NCI-H2227 treated with DMSO at 0.1 percent for 48 hours (cell line): ENCODE measurements around the gene CERS6.
"Not testable (repeated sequence)": the region's sequence is repeated elsewhere in the genome, so short reads cannot be mapped to it uniquely, and the experiment has no call there.

ENCODE experiments used
- DNase-seq: peaks from one replicate; lab custom pipeline; 2025; lab: John Stamatoyannopoulos, UW

The CERS6 gene

DNA sequence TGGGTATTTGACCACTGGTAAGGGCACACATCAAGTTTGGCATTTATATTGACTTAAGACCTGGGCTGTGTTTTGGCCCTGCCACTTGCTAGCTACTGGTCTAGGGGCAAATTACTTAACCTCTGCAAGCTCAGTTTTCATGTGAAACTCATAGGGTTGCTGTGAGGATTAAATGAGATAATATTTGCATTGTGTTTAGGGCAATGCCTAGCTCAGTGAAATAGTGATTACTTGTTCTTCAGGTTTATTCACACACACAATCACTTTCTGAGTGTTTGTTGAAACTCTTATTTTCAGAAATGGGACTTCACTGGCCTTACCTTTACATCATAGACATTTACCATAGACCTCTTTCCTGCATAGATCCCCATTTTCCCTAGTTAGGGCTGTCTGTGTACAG, 12.3 kb downstream of the CERS6 start:
- DNase-seq: no peak

DNA sequence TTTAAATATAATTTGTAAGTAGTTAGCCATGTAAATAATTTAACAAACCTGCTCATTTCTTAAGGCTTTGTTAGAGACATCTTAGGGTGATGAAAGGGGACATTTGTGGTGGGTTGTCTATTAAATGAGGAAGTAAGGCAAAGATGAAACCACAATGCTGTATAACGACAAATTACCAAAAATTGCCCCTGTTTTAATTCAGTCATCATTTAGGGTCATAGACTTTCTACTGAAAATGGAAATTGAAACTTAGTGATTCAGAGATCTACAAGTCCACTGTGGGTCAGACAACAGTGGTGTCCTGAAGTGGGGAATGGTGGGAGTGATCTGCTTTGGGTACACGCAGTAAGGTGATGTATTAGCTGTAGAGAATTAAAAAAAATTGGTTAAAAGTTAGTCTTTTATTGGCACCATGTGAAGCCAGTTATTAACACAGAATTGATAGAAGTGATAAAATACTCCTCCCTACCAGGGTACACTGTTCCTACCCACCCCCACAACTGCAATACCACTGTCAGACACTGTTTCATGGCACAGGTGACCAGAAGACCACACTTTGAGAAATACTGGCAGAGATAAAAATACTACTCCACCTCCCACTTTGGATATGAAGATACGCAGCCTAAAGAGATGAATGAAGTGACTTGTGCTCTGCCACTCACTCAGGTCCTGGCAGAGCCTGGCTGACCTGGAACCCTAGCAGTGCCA, 13.4 kb downstream of the CERS6 start:
- DNase-seq: no peak

DNA sequence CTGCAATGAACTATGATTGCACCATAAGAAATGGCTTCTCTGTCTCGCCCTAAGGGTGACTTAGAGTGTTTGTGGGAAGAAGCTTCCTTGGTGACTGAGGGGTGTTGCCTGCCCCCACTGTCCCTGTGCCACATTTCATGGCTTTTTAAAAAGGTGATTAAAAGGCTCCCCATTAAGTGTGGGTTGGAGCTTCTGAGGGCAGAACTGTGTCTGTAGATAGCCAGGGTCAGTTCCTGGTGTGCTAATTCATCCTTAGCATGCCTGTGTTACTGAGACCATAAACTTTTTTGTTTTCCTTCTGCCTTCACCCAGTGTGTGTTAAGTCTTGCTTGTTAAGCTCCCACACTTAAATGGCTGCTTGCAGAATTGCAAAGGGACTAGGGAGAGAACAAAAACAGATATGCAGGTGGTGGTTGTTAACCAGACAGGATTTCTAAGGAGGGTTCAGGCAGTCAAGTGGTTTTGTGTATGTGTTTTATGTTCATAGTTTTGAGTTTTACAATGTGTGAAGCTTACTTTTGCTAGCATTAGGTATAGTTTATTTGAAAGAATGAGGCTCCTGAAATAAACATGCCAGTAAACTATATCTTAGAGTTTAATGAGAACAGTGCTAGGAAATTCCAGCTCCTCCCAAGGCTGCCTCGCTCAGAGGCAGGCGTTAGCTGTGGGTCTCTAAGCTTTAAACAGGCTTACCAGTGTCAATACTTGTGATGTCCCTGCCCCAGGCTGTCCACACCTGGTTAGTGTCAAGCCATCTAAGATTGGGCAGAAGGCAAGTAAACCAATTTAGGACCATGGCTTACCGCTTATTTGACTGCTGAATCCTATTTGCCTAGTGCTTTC, 14.5 kb downstream of the CERS6 start:
- DNase-seq: peak; percentile 26

DNA sequence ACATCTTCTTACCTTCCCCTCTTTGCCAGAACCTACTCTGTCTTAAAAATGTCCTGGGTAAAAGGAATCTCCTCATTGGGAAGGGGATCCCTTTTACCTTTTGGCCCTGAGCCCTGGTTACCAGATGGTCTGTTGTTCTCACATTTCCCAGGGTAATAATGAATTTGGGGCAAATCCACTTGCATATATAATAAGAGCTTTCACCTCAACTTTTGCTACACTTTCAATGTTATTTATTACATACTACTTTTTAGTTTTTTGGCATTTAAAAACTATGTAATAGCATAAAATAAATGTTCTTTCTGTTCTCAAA, 15.0 kb downstream of the CERS6 start:
- no peak for DNase-seq

DNA sequence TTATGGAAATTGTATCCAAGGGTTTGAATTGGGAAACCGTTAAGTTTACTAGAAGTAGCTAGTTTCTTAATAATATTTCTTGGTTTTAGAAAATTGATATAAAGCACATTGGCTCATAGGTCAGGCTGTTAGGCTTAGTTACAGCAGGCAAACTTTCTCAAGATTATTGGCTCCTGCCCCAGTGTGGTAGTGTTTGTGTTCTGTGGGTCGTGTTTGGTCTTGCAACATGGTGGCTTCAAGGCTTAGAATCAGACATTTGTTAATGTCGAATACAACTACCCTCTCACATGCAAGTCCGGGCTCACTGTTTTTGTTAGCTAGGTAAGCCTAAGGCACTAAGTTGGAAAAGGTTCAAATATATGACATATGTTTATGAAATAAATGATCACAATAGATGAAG, 19.6 kb downstream of the CERS6 start:
- no peak for DNase-seq

DNA sequence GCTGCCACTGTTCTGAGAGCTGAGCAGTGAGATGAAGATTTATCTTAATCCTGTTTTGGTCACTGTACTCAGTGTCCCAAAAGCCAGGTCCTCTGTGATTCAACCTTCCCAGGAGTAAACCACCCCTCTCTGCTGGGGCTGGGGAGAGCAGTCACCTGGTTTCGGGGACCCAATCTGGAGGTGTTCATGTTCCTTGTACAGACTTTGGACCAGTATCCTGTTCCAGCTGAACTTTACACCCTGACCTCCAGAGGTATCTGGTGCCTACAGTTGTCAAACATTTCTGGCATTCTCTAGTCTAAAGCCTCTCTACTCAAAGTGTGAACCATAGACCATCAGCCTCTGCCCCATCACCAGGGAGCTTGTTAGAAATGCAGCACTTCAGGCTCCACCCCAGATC, 22.1 kb downstream of the CERS6 start:
- DNase-seq: no peak

DNA sequence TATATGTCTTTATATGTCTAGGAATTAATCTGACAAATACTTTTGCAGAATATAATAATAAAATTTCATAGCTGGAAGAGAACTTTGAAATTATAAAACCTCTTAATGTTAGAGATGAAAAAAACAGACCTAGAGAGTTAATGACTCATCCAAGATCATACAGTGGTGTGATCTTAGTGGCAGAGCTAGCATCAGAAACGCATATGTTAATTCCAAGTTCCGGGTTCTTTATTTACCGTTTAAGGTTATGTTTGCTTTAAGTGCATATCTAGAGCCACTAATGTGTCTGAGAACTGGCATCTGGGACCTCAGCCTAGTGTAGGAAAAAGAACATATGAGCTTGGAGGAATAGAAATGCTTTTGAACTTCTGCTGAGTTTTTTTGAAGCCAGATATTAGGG, 24.3 kb downstream of the CERS6 start:
- DNase-seq: no peak

DNA sequence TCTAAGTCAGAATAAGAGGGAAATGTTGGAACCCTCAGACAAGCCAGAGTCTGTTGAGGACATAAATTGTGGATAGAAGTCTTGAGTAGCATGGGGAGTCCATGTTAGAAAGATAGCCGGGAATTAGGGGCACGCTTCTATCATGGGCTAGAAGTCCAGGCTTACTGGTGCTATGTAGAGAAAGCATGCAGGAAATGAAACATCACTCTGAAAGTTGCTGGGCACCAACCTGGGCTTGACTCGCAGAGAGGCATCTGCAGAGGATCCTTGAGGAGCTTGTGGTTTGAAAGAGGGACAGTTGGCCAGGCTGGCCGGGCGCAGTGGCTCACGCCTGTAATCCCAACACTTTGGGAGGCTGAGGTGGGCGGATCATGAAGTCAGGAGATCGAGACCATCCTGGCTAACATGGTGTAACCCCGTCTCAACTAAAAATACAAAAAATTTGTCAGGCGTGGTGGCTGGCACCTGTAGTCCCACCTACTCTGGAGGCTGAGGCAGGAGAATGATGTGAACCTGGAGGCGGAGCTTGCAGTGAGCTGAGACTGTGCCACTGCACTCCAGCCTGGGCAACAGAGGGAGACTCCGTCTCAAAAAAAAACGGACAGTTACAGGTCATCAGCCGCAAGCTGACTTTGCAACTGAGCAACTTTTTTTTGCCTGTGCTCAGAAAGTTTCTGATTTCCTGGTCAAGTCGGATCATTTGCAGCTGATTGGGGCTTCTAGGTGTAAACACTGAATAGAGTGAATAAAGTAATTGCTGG, 24.9 kb downstream of the CERS6 start:
- no peak for DNase-seq

DNA sequence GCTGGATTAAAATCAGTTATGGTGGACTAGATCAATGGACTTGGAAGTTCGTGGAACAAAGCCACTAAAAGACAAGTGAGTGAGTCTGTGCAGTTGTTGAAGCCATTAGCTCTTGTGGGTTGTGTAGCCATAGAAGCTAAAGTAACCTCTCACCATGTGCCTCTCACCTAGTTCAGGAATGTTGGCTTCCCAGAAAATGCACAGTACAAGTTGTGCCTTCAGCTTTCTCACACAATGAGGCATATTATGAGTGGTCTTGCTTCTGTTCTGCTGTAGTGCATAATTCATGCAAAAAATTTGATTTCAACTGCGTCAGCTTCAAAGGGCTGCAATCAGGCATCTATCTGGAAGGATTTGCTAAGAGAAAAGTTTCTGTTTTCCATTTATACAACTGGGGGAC, 26.2 kb downstream of the CERS6 start:
- no peak for DNase-seq

DNA sequence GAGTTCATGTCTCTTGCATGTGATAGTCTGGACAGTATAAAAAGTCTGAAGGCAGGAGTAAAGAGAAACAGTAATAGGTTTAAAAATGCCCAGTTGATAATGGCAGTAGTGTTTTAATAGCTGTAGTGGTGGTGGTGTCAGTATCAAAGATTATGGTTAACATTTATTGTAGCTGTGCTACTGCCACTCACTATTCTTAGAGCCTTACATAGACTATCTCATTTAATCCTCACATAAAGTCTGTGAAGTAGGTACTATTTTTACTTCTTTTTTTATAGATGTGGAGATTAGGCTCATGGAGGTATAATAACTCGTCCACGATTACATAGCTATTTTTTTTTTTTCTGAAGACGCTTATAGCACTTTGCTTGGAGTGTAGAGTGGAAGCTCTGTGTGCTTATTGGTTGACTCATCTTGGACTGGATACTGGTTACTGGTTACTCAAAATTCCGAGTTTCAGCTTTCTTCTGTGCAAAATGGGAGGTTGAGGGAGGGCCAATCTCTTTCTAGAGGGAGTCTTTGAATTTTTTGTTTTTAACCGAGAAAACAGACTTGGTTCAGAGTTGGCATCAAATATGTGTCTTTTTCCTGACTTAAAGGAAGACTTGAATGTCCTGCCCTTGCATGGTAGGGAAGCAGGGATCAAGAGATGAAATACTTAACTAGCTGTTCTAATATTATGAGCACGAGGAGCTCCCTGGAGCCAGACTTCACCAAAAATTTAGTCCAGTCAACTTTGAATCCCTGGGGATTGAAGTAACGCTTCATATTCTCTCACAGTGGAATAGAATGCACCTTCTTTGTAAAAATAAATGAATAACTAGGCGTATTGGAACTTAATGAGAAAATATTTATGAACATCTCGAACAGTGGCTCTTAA, 27.1 kb downstream of the CERS6 start:
- no peak for DNase-seq

DNA sequence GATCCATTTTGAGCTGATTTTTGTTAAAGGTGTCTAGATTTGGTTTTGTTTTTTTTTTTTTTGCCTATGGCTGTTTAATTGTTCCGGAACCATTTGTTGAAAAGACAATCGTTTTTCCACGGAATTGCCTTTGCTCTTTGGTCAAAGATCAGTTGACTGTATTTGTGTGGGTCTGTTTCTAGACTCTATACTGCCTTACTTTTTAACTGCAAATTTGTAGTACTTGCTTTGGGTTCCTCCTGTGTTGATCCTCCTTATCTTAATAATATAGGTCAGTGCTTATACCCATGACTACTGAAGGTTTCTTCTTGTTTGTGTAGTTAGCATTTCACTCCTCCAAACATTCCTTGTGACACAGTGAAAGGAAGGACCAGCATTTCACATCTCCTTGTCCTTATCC, 30.4 kb downstream of the CERS6 start:
- DNase-seq: no peak

DNA sequence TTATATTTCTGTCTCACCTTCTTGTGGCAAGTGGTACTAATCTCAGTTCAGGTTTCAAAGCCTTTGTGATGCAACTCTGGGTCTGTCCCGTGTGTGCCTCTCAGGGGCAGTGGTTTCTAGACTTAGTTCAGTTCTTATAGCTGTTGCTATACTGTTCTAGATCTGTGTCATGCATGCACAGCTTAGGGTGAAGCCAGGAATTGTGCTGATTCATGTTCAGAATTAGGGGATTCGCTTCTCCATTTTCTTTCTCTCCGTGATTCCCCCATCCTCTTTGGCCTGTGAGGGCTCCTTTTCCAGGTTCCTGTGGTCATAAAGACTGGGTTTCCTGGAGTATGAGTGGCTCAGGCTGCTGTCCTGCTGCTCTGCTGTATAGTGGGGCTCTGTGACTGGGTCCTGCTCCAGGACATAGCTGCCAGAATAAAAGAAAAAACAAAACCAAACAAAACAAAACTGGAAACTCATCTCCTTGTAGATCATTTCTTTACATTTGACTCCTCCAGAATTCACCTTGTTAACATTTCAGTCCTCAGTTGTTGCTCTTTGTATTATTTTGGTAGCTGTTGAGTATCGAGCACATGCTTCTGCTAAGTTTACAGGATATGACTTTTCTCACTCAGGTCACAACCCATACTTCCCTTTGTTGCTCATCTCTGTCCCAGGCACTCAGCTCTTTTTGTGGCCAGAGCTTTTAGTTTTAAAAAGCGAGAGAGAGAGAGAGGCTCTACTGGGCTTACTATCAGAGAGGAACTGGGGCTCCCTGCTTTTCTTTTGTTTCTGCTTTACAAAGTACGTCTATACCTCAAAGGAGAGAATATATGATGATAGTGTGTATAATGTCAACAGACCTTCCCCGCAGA, 34.2 kb downstream of the CERS6 start:
- DNase-seq: no peak

DNA sequence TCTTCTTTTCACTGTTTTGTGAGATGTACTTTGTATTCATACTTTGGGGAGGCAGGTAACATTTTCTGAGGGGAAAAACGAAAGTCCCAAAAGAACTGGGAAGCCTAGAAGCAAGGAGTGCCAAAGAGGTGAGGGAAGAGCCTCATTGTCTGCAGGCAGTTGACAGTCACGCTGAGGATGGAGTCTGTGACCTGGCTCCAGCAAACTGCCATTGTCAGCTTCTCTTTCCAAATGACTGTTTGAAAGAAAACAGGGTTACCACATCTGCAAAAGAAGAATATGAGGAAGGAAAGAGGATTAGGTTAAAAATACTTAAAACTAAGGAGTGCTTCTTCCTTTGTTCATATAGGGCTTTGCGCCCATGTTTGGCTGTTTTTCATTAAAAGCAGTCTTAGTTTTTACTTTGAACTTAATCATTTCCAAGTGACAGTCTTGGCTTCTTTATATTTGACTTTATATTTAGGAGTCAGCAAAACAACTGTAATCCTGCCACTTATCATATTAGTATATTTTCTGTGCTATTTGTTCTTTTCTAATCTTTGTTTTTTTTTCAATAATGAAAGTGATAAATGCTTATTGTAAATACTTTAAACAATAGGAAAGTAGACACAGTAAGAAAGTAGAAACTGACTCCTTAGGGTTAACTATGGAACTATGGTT, 35.0 kb downstream of the CERS6 start:
- DNase-seq: no peak

DNA sequence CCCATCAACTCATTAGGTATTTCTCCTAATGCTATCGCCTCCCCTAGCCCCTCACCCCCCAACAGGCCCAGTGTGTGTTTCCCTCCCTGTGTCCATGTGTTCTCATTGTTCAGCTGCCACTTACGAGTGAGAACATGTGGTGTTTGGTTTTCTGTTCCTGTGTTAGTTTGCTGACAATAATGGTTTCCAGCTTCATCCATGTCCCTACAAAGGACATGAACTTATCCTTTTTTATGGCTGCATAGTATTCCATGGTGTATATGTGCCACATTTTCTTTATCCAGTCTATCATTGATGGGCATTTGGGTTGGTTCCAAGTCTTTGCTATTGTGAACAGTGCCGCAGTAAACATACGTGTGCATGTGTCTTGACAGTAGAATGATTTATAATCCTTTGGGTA, 35.7 kb downstream of the CERS6 start:
- DNase-seq: not testable (repeated sequence)

DNA sequence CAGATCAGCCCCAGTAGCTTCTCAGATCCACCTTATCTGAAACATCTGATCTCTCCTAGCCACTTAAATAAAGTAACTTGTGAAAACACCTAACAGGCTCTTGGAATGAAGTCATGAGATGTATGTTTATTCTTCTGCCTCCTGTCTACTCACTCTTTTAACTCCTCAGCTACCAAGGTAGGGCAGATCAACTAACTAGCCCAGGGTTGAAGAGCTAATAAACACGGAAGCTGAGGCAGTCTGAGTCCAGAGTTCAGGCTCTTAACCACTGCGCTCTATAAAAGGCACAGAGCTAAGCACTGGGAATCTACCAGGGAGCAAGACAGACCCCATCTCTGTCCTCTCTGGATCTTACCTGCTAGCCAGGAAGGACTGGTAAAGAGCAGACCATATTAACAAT, 37.1 kb downstream of the CERS6 start:
- not testable (repeated sequence) for DNase-seq

DNA sequence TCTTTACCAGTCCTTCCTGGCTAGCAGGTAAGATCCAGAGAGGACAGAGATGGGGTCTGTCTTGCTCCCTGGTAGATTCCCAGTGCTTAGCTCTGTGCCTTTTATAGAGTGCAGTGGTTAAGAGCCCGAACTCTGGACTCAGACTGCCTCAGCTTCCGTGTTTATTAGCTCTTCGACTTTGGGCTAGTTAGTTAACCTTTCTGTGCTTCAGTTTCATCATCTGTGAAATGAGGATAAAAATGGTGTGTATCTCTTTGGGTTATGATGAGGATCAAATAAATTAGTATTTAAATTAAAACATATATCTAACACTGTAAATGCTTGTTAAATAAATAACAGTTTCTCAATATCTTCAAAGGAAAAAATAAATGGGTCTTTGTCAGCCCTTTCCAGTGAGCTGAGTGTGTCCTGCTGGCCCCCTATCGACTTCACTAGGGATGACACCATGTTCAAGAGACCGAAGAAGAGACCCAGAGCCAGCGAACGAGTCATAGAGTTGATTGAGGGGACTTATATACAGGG, 38.2 kb downstream of the CERS6 start:
- DNase-seq: no peak

DNA sequence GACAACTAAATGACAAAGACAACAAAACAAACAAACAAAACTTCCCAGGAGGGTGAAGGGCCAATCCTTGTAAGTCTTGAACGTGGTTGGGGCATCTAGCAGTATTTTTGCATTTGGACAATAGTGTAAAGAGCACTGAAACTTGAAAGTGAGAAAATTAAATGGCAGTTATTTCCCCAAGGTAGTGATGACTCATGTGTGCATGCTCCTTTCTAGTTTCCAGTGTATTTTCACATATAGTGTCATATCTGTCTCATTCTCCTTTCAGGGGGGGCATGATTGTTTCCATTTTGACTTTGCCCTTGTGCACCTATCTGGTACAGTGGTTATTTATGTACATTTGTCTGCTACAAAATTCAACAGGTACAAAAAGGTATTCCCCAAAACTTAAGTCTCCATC, 39.5 kb downstream of the CERS6 start:
- no peak for DNase-seq

DNA sequence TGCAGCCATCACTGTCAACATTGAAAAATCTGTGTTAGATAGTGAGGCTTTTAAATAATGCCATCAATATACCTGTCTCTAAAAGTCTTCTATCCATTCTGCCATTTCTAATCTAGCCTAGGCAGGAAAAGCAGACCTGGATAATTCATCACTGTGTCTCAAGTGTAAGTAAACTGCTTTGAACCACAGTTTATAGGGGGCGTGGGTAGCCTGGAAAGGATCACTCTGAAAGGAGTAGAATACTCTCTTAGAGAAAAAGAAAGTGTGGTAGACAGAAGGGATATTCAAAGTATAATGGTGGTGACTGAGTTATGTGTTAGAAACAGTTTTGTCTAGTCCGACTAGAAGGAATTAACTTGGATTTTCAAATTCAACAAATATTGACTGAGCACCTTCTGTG, 40.8 kb downstream of the CERS6 start:
- no peak for DNase-seq

DNA sequence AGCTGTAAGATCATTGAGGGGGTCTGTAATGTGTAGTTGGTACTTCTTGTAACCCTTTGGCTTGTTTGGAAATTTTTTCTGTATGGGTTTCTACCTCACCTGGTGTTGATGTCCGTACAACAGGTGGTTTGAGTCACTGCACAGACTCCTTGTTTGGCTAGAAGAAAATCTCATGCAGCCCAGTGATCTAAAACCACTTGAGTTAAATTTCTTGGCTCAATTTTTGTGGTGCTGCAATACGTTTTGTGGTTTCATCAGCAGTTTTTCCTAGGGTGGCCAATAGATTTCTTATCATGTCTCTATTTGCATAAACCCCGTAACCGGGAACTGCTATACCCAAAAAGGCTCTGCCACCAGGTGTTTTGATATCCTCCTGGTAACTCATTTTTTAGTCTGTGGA, 43.4 kb downstream of the CERS6 start:
- no peak for DNase-seq

DNA sequence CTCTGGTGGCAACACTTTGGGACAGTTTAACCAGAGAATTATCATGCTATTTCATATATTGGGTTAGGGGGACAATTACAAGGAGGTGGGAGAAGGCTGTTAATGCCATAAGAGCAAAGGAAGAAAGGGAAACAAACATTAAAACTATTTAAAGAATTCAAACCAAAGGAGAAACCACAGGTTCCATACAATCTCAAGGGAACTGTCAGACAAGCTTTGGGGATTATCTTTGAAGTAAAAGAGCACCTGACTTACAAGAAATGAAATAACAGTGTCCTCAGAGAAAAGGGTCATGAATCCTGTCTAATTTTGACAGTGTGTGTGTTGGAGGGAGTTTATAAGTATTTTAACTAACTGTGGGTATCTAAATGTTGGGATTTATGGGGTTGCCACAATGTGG, 44.4 kb downstream of the CERS6 start:
- no peak for DNase-seq
